ENCODE results near the gene THSD7B.

Gene THSD7B

DNA sequence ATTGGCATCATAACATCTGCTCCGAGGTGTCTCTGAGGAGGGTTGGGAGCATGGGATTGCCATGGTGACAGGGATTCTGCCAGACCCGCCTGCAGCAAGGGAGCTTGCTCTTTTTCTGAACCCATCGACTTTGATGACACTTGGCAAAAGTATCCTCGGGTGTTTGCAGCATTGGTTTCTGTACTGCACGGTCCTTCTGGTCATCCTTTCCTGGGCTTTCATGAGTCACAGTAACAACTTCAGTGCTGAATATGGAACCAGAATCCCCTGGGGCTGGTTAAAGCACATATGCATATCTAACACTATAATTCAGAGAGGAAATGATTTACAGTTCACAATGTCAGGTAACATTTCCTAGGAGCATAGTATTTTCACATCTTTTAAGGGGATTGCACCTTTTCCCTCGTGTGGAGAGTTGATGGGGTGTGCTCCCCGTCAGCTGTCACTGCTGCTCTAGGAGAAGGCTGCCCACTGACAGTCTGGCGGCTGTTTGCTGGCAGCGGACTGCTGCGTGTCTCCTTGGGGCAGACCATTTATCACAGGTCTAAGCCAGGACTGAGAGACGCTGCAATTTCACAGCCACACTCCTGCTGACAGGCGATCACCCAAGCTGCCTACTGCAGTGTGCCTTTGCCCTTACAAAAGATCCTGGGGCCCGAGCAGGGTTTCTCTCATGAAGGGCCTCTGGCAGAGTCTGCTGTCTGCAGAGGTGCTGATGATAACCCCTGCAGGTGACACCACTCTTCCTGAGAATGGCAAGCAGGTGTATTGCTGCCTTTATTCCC lies 425.3 kb downstream of the THSD7B start:
- TF ChIP-seq TOX (CRISPR knock-in tag; IDR thresholded peaks at IDR 0.05; ENCODE audit: borderline replicate concordance) (no peak), ZNF70 (CRISPR knock-in tag; IDR thresholded peaks at IDR 0.05) (no peak), ZFP30 (CRISPR knock-in tag; IDR thresholded peaks at IDR 0.05) (no peak), ZFP3 (CRISPR knock-in tag; IDR thresholded peaks at IDR 0.05) (no peak), RARB (CRISPR knock-in tag; IDR thresholded peaks at IDR 0.05) (no peak), GLIS3 (CRISPR knock-in tag; IDR thresholded peaks at IDR 0.05) (no peak), ISL1 (CRISPR knock-in tag; IDR thresholded peaks at IDR 0.05) (no peak)
- TF ChIP-seq, protein P1, sequence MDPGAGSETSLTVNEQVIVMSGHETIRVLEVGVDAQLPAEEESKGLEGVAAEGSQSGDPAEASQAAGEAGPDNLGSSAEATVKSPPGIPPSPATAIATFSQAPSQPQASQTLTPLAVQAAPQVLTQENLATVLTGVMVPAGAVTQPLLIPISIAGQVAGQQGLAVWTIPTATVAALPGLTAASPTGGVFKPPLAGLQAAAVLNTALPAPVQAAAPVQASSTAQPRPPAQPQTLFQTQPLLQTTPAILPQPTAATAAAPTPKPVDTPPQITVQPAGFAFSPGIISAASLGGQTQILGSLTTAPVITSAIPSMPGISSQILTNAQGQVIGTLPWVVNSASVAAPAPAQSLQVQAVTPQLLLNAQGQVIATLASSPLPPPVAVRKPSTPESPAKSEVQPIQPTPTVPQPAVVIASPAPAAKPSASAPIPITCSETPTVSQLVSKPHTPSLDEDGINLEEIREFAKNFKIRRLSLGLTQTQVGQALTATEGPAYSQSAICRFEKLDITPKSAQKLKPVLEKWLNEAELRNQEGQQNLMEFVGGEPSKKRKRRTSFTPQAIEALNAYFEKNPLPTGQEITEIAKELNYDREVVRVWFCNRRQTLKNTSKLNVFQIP (CRISPR knock-in tag; IDR thresholded peaks at IDR 0.05; ENCODE audit: borderline replicate concordance, low read depth): no peak
- TF ChIP-seq, protein P2, sequence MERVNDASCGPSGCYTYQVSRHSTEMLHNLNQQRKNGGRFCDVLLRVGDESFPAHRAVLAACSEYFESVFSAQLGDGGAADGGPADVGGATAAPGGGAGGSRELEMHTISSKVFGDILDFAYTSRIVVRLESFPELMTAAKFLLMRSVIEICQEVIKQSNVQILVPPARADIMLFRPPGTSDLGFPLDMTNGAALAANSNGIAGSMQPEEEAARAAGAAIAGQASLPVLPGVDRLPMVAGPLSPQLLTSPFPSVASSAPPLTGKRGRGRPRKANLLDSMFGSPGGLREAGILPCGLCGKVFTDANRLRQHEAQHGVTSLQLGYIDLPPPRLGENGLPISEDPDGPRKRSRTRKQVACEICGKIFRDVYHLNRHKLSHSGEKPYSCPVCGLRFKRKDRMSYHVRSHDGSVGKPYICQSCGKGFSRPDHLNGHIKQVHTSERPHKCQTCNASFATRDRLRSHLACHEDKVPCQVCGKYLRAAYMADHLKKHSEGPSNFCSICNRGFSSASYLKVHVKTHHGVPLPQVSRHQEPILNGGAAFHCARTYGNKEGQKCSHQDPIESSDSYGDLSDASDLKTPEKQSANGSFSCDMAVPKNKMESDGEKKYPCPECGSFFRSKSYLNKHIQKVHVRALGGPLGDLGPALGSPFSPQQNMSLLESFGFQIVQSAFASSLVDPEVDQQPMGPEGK (CRISPR knock-in tag; IDR thresholded peaks at IDR 0.05; ENCODE audit: borderline replicate concordance): no peak
- TF ChIP-seq, protein P3, sequence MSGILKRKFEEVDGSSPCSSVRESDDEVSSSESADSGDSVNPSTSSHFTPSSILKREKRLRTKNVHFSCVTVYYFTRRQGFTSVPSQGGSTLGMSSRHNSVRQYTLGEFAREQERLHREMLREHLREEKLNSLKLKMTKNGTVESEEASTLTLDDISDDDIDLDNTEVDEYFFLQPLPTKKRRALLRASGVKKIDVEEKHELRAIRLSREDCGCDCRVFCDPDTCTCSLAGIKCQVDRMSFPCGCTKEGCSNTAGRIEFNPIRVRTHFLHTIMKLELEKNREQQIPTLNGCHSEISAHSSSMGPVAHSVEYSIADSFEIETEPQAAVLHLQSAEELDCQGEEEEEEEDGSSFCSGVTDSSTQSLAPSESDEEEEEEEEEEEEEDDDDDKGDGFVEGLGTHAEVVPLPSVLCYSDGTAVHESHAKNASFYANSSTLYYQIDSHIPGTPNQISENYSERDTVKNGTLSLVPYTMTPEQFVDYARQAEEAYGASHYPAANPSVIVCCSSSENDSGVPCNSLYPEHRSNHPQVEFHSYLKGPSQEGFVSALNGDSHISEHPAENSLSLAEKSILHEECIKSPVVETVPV (CRISPR knock-in tag; IDR thresholded peaks at IDR 0.05): no peak
- ATAC-seq: no peak

DNA sequence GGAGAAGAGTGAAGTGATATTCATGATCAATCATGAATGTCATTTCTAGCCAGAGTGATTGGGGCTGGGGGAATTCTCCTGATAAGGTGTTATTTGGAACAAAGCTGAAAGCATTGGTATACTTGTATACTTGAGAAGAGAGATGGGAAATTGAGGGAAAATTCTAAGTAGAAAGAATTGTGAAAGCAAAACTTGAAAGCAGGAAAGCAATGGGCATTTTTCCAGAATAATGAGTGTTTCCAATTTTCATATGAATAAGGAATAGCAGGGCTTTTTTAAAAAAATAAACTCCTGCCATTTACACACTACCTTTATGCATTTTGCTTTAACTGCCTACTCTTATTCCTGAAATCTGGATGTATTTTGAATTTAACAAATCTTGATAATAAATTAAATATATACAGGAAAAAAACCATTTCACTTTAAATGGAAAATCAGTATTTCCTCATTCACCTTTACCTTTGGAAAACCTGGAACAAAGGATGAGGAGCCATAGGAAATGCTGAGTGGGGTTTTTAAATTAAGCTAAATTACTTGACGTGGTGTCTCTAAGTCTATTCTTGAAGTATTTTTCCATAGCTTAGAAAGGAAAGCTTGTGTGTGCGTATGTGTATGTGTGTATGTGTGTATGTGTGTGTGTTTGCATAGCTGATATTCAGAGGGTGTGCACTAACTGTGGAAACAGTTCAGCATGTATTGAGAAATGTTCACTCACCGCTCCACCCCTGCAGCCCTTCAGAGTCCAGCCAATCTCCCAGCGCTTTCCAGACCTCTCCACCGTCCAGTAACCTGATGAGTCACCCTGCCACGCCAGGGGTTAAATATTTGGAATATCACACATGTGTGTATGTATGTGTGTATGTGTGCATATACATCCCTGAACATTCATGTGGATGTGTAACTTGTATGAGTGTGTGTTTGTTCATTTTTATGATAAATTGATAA lies 427.3 kb downstream of the THSD7B start:
- ATAC-seq: peak; percentile 22; the same call in 1 of the 3 replicates
- no peak for TF ChIP-seq ARNTL (CRISPR knock-in tag; IDR thresholded peaks at IDR 0.05; ENCODE audit: borderline replicate concordance, low read depth)
- TF ChIP-seq ZNF8 (CRISPR knock-in tag; IDR thresholded peaks at IDR 0.05): no peak
- TF ChIP-seq, protein P1 (CRISPR knock-in tag; IDR thresholded peaks at IDR 0.05; ENCODE audit: borderline replicate concordance, low read depth): no peak
- no peak for TF ChIP-seq PPARA (CRISPR knock-in tag; IDR thresholded peaks at IDR 0.05; ENCODE audit: borderline replicate concordance)
- TF ChIP-seq, protein P4, sequence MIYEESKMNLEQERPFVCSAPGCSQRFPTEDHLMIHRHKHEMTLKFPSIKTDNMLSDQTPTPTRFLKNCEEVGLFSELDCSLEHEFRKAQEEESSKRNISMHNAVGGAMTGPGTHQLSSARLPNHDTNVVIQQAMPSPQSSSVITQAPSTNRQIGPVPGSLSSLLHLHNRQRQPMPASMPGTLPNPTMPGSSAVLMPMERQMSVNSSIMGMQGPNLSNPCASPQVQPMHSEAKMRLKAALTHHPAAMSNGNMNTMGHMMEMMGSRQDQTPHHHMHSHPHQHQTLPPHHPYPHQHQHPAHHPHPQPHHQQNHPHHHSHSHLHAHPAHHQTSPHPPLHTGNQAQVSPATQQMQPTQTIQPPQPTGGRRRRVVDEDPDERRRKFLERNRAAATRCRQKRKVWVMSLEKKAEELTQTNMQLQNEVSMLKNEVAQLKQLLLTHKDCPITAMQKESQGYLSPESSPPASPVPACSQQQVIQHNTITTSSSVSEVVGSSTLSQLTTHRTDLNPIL (CRISPR knock-in tag; IDR thresholded peaks at IDR 0.05; ENCODE audit: low read depth): no peak
- TF ChIP-seq ZC3H10 (CRISPR knock-in tag; IDR thresholded peaks at IDR 0.05): no peak

DNA sequence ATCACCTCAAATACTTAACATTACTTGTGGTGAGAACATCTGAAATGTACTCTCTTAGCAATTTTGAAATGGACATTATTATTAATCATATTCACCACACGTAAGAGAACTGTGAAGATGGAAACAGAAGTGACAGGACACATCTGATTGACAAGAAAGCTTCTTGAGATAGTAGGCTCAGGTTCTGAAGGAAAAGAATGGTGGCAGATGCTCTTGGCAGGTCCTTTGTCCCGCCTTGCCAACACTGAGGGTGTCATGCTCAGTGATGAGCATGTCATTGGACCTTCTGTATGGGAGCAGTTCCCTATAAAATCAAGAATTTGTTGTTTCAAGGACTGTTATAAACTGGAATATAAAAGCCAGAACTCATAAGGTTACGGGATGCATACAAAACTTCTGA lies 428.1 kb downstream of the THSD7B start:
- TF ChIP-seq PPARA (CRISPR knock-in tag; IDR thresholded peaks at IDR 0.05; ENCODE audit: borderline replicate concordance) (no peak), CSDC2 (CRISPR knock-in tag; IDR thresholded peaks at IDR 0.05) (no peak), ZFP30 (CRISPR knock-in tag; IDR thresholded peaks at IDR 0.05) (no peak), ZNF565 (CRISPR knock-in tag; conservative IDR thresholded peaks at IDR 0.05; ENCODE audit: low read depth) (no peak)
- TF ChIP-seq, protein P2 (CRISPR knock-in tag; IDR thresholded peaks at IDR 0.05; ENCODE audit: borderline replicate concordance): no peak
- ATAC-seq: no peak

All from SK-N-SH treated with all-trans-retinoic acid at 6 μM for 48 hours (cell line).